Adrenal gland (tissue), 12 donors: Measurements from ENCODE around the gene PNMT. TPM values are rescaled to one million over a fixed set of nuclear protein-coding genes. Genes with fewer than 3 reads are reported as not detected.

Source experiments
- DNase-seq, 7 donors: peaks; one replicate each; pipeline ENCODE4 v3.0.0-alpha.2; 2019 to 2020
- H3K27ac ChIP-seq, 5 donors: fragments of 200-600 bp; sonication (generic) in 4 of 5; 1 replicate in 3 of 5; 2 replicates in 2 of 5; pipeline versions ENCODE4 v1.5.1 to v1.8.0; 2016 to 2020; ENCODE audit warnings: mild to moderate bottlenecking in 1 of 5
- H3K27me3 ChIP-seq: fragments of 200-600 bp; 2 replicates; pipeline ENCODE4 v1.8.0; 2021
- H3K36me3 ChIP-seq, 2 donors: fragments of 200-600 bp; replicated peaks in 1 of 2; 1 replicate in 1 of 2; 2 replicates in 1 of 2; pipeline versions ENCODE4 v1.5.1 to v1.8.0; 2018 to 2022
- H3K4me1 ChIP-seq, 2 donors: fragments of 200-600 bp; replicated peaks in 1 of 2; 1 replicate in 1 of 2; 2 replicates in 1 of 2; pipeline versions ENCODE4 v1.5.1 to v1.8.0; 2018 to 2021
- H3K4me3 ChIP-seq, 4 donors: fragments of 200-600 bp; sonication (generic) in 3 of 4; one replicate each; pipeline ENCODE4 v1.5.1; 2016 to 2018
- H3K9me3 ChIP-seq, 3 donors: fragments of 200-600 bp; sonication (generic) in 1 of 3; replicated peaks in 1 of 3; 1 replicate in 2 of 3; 2 replicates in 1 of 3; pipeline versions ENCODE4 v1.5.1 to v1.8.0; 2016 to 2021
- POLR2A ChIP-seq, 2 donors: fragments of 450-650 bp; IDR thresholded peaks; one replicate each; pipeline ENCODE4 v1.6.1; 2017; ENCODE audit warnings: antibody characterized with exemption in 2 of 2, mild to moderate bottlenecking in 2 of 2, moderate library complexity in 1 of 2
- WGBS, 4 donors: extraction: QIAGEN DNeasy Blood & Tissue Kit in 2 of 4; methylation state at CpG; one replicate each; pipeline versions ENCODE4 v1.1.5 to v1.1.7; 2013 to 2017; 5-methylcytosine and 5-hydroxymethylcytosine counted together
- intact Hi-C, 2 donors: fragments of 100-400 bp; cut with DNase I; formaldehyde crosslinking; loops; one replicate each; pipeline versions ENCODE4 v1.14.1 to v1.15.0; 2022 to 2023
- polyA plus RNA-seq, 3 donors: library from polyadenylated mRNA; stranded (reverse); fragments of 200-250 nt in 2 of 3; fragments of 350-450 nt in 1 of 3; fragmentation: Illumina TruSeq in 1 of 3; extraction: RNeasy Lipid Tissue Mini Kit (QIAGEN cat#74804) in 1 of 3; gene quantifications; one replicate each; pipeline ENCODE4 v1.2.3, GENCODE V29; 2013 to 2014
- total RNA-seq, 9 donors: library from RNA; depleted of rRNA in 4 of 9; stranded (reverse); fragments of >200 nt in 4 of 9; fragments of 120-200 nt in 1 of 9; fragmentation: NEBNext Ultra II Directional in 1 of 9; extraction: Animal tissue kit (Norgen Biotek cat#: 25700) in 1 of 9; gene quantifications; one replicate each; pipeline versions ENCODE4 v1.1.0 to v1.2.4, GENCODE V29; 2013 to 2023
- TF ChIP-seq, protein P1 (sequence below), 6 experiments: fragments of 450-650 bp in 4 of 6; fragments of 200-600 bp in 2 of 6; sonication (generic) in 1 of 6; IDR thresholded peaks; 1 replicate in 5 of 6; 2 replicates in 1 of 6; pipeline versions ENCODE4 v1.5.1 to v1.8.0; 2016 to 2021; ENCODE audit warnings: antibody characterized with exemption in 6 of 6, mild to moderate bottlenecking in 2 of 6, moderate library complexity in 1 of 6
- donor health status: healthy with polysubstance abuse.
- donor health status: Bipolar disorder and iron deficiency.
- donor health status: DM: yes; HTN: yes; CAD: no.
- donor health status: DM: no; HTN: no; CAD: no.
- donor health status: DM: no; HTN: no; CAD: no.
- donor health status: DM: yes; HTN: yes; CAD: no.

PNMT gene
- total and polyA plus RNA-seq, 12 donors = 0.47 to 593 (median 121) TPM; not detected in 1

DNA sequence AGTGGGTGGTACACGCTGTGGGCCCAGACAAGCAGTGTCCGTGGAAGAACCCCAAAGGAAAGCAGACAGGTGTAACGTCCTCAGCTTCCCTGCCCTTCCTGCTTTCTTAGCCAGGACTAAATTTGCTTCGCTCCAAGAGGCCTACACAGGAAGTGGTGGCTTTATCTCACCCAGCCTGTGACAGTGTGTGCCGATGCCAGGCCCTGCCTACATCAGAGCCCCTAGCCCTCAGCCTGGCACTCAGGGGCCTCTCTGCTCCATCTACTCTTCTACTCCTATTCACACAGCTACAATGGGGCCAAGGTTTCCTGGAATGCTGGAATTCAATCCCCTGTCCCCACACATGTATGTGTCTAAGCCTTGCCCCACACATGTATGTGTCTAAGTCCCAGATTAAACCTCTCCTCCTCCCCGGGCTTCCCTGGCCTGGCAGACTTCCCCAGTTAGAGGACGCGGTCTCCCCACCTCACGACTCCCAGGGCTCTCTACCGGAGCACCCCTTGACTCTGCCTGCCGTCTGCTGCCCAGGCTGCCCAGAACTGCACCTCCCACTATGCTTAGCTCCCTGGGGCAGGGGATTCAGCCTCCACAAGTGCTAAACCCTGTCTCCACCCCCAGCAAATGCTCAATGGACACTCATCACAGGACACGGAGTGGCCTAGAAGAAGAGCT, 11.4 kb downstream of the PNMT start:
- WGBS, 4 donors = 78 to 81% (median 79%) methylated on average over 11 to 12 of the region's 12 CpGs

DNA sequence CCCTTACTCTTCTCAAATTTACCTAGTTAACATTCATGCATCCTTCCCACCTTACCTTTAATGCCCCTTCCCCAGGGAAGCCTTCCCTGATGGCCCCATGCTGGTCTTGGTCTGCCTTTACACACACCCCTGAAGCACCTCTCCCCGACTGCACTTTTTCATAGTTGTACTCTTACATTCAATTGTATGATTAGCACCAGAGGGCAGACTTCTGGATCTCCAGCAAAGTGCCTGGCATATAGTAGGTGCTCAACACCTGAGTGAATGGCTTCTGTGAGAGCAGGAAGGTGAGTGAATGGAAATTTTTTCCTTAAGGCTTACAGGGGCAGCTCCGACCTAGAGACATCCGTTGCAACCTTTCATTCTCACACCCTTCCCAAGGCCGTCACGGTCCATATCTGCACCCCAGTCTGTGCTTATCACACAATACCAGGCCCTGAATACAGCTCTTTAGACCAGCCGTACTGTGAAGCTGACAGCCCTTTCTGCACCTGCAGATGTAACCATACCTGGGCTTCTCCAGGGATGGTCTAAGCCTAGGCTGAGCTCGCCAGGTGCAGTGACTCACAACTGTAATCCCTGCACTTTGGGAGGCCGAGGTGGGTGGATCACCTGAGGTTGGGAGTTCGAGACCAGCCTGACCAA, 15.2 kb downstream of the PNMT start:
- whole genome bisulfite sequencing, 4 donors = 85 to 91% (median 85%) methylated on average over 9 of the region's 9 CpGs
- intact Hi-C loops = no loop called here
- Histone ChIP-seq H3K36me3 (no peaks in the 10 kb centered on the region), H3K4me3 (no peak overlapping the region), H3K27ac (no peak overlapping the region), H3K9me3 (no peaks in the 10 kb centered on the region), H3K4me1 (peaks cover 4 to 8% of the 10 kb centered on the region in 2 donors), H3K27me3 (no peaks in the 10 kb centered on the region)
- no peak for TF ChIP-seq POLR2A (IDR thresholded peaks at IDR 0.05)
- TF ChIP-seq, protein P1, sequence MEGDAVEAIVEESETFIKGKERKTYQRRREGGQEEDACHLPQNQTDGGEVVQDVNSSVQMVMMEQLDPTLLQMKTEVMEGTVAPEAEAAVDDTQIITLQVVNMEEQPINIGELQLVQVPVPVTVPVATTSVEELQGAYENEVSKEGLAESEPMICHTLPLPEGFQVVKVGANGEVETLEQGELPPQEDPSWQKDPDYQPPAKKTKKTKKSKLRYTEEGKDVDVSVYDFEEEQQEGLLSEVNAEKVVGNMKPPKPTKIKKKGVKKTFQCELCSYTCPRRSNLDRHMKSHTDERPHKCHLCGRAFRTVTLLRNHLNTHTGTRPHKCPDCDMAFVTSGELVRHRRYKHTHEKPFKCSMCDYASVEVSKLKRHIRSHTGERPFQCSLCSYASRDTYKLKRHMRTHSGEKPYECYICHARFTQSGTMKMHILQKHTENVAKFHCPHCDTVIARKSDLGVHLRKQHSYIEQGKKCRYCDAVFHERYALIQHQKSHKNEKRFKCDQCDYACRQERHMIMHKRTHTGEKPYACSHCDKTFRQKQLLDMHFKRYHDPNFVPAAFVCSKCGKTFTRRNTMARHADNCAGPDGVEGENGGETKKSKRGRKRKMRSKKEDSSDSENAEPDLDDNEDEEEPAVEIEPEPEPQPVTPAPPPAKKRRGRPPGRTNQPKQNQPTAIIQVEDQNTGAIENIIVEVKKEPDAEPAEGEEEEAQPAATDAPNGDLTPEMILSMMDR (IDR thresholded peaks at IDR 0.05) = no peak
- DNase-seq = no peak

More for the DNA sequence above, 11.4 kb downstream of the PNMT start:
- Histone ChIP-seq H3K9me3 (no peaks in the 10 kb centered on the region), H3K36me3 (no peaks in the 10 kb centered on the region), H3K27me3 (no peaks in the 10 kb centered on the region), H3K4me3 (no peak overlapping the region), H3K27ac (no peak overlapping the region), H3K4me1 (peaks cover 0 to 5% of the 10 kb centered on the region in 2 donors)
- intact Hi-C loops = no loop called here
- TF ChIP-seq, protein P1 (IDR thresholded peaks at IDR 0.05) = no peak
- no peak for TF ChIP-seq POLR2A (IDR thresholded peaks at IDR 0.05)
- DNase-seq = no peak

DNA sequence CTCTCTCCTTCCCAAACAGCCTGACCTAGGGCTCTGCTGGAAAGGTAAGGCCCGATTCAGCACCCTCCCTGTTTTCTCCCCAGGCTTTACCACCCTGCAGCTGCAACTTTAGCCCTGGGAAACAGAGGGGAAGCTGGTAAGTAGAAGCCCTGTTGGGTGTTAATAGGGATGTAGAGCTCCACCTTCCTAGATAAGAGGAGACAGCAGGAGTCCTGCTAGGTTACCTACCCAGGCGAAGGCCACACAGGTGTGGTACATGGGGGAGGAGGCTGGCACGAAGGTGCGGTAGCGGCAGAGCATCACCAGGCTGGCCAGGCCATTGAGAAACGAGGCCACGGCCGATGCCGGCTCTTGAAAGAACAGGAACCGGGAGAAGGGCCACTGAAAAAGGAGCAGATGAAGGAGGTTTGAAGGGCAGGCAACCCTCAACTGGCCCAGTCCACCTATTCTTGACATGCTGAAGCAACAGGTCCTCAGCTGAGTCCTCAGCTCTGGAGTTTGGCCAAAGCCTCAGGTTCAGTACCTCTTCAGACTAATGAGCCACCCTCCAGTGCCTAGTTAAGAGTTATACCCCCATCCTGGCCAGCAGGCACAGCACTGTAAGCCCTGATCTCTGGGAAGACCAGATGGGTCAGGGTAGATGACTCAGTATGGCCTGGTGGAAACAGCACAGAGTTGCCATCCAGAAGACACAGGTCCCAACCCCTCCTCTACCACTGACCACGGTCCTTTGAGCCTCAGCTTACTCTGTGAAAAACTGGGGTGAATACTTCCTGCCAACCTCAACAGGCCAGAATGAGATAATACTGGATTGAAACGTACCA, 16.3 kb downstream of the PNMT start:
- no peak overlapping the region for H3K27ac ChIP-seq
- no peak for TF ChIP-seq POLR2A (IDR thresholded peaks at IDR 0.05)
- TF ChIP-seq, protein P1 (IDR thresholded peaks at IDR 0.05) = no peak
- no peak overlapping the region for H3K4me3 ChIP-seq
- DNase-seq = no peak
- WGBS, 4 donors = 90 to 98% (median 93%) methylated on average over 12 of the region's 12 CpGs
- intact Hi-C loops = no loop called here
- H3K4me1 ChIP-seq = peaks cover 8 to 14% of the 10 kb centered on the region in 2 donors
- H3K9me3 ChIP-seq = no peaks in the 10 kb centered on the region
- no peaks in the 10 kb centered on the region for H3K36me3 ChIP-seq
- H3K27me3 ChIP-seq = no peaks in the 10 kb centered on the region

DNA sequence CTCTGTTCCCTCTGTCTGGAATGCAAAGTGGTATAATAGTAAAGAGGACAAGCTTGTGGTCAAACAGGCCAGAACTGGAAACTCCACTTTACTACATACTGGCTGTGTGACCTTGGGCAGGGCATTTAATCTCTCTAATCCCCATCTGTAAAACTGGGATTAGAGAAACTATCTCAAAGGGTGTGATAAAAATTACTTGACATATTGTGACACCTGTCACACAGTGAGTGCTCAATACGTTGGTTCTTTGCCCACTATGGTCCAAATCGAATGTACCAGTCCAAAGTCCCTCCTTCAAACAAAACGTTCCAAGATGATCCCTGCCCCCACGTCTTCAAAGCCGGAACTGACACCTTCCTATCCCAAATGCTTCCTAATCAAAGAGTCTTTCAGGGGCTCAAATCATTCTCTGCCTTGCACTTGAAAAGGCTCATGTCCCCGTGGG, 18.9 kb downstream of the PNMT start:
- 59 to 65% (median 61%) methylated on average over 6 of the region's 6 CpGs for WGBS, 4 donors
- Histone ChIP-seq H3K4me3 (peak overlapping the region in 2 of 4 donors; percentile 44 to 66), H3K4me1 (peaks cover 8 to 14% of the 10 kb centered on the region in 2 donors), H3K36me3 (no peaks in the 10 kb centered on the region), H3K27me3 (no peaks in the 10 kb centered on the region), H3K27ac (peak overlapping the region in 1 of 5 donors; percentile 94), H3K9me3 (no peaks in the 10 kb centered on the region)
- intact Hi-C loops = no loop called here
- DNase-seq = no peak
- no peak for TF ChIP-seq POLR2A (IDR thresholded peaks at IDR 0.05)
- TF ChIP-seq, protein P1 (IDR thresholded peaks at IDR 0.05) = no peak
